Measurements from ENCODE around the gene ROR1. TPM values are rescaled to one million over a fixed set of nuclear protein-coding genes. Genes with fewer than 3 reads are reported as not detected.

The ROR1 gene
- polyA plus RNA-seq, 1 of the 3 experiments (the other 2 are of a cell fraction) = 4.0 TPM

DNA sequence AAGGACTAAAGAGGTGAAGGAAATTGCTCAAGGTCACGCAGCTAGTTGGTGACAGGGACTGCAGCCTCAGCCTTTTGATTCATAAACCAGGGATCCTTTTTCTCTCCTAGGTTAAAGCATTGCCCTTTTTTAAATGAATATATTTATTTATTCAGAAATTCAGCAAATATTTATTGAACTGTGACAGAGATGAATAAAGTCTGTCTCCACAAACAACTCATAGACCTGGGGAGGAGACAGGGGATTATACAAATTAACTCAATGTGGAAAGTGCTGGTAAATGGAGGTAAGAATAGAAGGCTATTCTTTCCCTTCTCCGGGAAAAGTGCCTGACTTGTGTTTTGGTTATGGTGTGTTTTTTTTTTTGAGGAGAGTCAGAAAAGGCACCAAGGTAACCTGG, 110.7 kb downstream of the ROR1 start (continued):
- TF ChIP-seq, protein P1, sequence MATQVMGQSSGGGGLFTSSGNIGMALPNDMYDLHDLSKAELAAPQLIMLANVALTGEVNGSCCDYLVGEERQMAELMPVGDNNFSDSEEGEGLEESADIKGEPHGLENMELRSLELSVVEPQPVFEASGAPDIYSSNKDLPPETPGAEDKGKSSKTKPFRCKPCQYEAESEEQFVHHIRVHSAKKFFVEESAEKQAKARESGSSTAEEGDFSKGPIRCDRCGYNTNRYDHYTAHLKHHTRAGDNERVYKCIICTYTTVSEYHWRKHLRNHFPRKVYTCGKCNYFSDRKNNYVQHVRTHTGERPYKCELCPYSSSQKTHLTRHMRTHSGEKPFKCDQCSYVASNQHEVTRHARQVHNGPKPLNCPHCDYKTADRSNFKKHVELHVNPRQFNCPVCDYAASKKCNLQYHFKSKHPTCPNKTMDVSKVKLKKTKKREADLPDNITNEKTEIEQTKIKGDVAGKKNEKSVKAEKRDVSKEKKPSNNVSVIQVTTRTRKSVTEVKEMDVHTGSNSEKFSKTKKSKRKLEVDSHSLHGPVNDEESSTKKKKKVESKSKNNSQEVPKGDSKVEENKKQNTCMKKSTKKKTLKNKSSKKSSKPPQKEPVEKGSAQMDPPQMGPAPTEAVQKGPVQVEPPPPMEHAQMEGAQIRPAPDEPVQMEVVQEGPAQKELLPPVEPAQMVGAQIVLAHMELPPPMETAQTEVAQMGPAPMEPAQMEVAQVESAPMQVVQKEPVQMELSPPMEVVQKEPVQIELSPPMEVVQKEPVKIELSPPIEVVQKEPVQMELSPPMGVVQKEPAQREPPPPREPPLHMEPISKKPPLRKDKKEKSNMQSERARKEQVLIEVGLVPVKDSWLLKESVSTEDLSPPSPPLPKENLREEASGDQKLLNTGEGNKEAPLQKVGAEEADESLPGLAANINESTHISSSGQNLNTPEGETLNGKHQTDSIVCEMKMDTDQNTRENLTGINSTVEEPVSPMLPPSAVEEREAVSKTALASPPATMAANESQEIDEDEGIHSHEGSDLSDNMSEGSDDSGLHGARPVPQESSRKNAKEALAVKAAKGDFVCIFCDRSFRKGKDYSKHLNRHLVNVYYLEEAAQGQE (IDR thresholded peaks at IDR 0.05; ENCODE audit: low read depth, low read length) = no peak
- TF ChIP-seq TAF1 (IDR thresholded peaks at IDR 0.05; ENCODE audit: borderline replicate concordance, low read depth, low read length) (no peak), TCF12 (IDR thresholded peaks at IDR 0.05) (no peak), SMC3 (IDR thresholded peaks at IDR 0.05; ENCODE audit: low read depth, low read length) (no peak)
- TF ChIP-seq, protein P2, sequence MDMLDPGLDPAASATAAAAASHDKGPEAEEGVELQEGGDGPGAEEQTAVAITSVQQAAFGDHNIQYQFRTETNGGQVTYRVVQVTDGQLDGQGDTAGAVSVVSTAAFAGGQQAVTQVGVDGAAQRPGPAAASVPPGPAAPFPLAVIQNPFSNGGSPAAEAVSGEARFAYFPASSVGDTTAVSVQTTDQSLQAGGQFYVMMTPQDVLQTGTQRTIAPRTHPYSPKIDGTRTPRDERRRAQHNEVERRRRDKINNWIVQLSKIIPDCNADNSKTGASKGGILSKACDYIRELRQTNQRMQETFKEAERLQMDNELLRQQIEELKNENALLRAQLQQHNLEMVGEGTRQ (IDR thresholded peaks at IDR 0.05; ENCODE audit: borderline replicate concordance, low read depth, low read length) = no peak

DNA sequence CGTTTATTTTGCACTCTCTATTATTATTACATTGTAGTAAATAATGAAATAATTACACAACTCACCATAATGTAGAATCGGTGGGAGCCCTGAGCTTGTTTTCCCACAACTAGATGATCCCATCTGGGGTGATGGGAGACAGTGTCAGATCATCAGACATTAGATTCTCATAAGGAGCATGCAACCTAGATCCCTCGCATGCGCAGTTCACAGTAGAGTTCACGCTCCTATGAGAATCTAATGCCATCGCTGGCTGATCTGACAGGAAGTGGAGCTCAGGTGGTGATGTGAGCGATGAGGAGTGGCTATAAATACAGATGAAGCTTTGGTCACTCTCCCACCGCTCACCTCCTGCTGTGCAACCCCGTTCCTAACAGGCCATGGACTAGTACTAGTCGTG, 112.1 kb downstream of the ROR1 start:
- POLR2A ChIA-PET = no interaction called here
- 96% methylated on average over 9 of the region's 10 CpGs for WGBS (ENCODE audit: low lambda C conversion rate)

More for the DNA sequence above, 112.1 kb downstream of the ROR1 start:
- Histone ChIP-seq H2AFZ (ENCODE audit: low read depth) (no peak overlapping the region), H3K4me2 (no peak overlapping the region), H3K27me3 (ENCODE audit: insufficient read depth) (no peaks in the 10 kb centered on the region), H3K9me3 (no peaks in the 10 kb centered on the region), H3K36me3 (replicated peaks in 1 of 2; ENCODE audit: control insufficient read depth in 1 of 2, insufficient read depth in 2 of 2, low read length in 1 of 2) (no peaks in the 10 kb centered on the region), H3K4me1 (ENCODE audit: control insufficient read depth in 1 of 2, insufficient read depth in 2 of 2, low read depth in 1 of 2, low read length in 1 of 2) (peaks cover 0 to 3% of the 10 kb centered on the region in 2 experiments; a peak in 2 of 4 replicates), H4K20me1 (ENCODE audit: insufficient read depth) (no peaks in the 10 kb centered on the region), H3K9me2 (no peaks in the 10 kb centered on the region), H3F3A (replicated peaks; ENCODE audit: insufficient read depth) (no peaks in the 10 kb centered on the region), H3K79me2 (ENCODE audit: insufficient read depth) (no peaks in the 10 kb centered on the region), H3K27ac (ENCODE audit: low read depth in 2 of 2, low read length in 1 of 2) (no peak overlapping the region), H3K4me3 (ENCODE audit: low read depth in 2 of 2, low read length in 1 of 2) (no peak overlapping the region), H3K9ac (no peak overlapping the region)
- TF ChIP-seq, protein P1 (IDR thresholded peaks at IDR 0.05; ENCODE audit: low read depth, low read length) = no peak
- TF ChIP-seq NRF1 (IDR thresholded peaks at IDR 0.05; ENCODE audit: low read depth, low read length) = no peak
- no peak for TF ChIP-seq EP300 (IDR thresholded peaks at IDR 0.05; ENCODE audit: borderline replicate concordance in 1 of 2, low read depth in 1 of 2, low read length in 1 of 2)
- TF ChIP-seq, protein P3, sequence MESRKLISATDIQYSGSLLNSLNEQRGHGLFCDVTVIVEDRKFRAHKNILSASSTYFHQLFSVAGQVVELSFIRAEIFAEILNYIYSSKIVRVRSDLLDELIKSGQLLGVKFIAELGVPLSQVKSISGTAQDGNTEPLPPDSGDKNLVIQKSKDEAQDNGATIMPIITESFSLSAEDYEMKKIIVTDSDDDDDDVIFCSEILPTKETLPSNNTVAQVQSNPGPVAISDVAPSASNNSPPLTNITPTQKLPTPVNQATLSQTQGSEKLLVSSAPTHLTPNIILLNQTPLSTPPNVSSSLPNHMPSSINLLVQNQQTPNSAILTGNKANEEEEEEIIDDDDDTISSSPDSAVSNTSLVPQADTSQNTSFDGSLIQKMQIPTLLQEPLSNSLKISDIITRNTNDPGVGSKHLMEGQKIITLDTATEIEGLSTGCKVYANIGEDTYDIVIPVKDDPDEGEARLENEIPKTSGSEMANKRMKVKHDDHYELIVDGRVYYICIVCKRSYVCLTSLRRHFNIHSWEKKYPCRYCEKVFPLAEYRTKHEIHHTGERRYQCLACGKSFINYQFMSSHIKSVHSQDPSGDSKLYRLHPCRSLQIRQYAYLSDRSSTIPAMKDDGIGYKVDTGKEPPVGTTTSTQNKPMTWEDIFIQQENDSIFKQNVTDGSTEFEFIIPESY (IDR thresholded peaks at IDR 0.05; ENCODE audit: borderline replicate concordance, low read depth) = no peak
- no peak for DNase-seq
- CTCF ChIA-PET = no interaction called here
